Tibial nerve (tissue), 4 donors: Measurements from ENCODE around the gene INO80E. TPM values are rescaled to one million over a fixed set of nuclear protein-coding genes. Genes with fewer than 3 reads are reported as not detected.

Source experiments
- DNase-seq, 2 donors: peaks; one replicate each; pipeline ENCODE4 v3.0.0-alpha.2; 2019; ENCODE audit warnings: low spot score in 2 of 2
- H3K27ac ChIP-seq, 4 donors: fragments of 200-600 bp; sonication (generic) in 3 of 4; one replicate each; pipeline ENCODE4 v1.5.1; 2017 to 2019; ENCODE audit warnings: mild to moderate bottlenecking in 1 of 4
- H3K27me3 ChIP-seq, 2 donors: fragments of 200-600 bp; sonication (generic) in 1 of 2; one replicate each; pipeline versions ENCODE4 v1.5.1 to v1.6.0; 2017 to 2019
- H3K36me3 ChIP-seq, 3 donors: fragments of 200-600 bp; sonication (generic); one replicate each; pipeline ENCODE4 v1.5.1; 2018 to 2019
- H3K4me1 ChIP-seq, 4 donors: fragments of 200-600 bp; sonication (generic) in 3 of 4; one replicate each; pipeline ENCODE4 v1.5.1; 2017 to 2019
- H3K4me3 ChIP-seq, 4 donors: fragments of 200-600 bp; sonication (generic) in 3 of 4; one replicate each; pipeline ENCODE4 v1.5.1; 2017 to 2019; ENCODE audit warnings: mild to moderate bottlenecking in 1 of 4, moderate library complexity in 1 of 4
- H3K9me3 ChIP-seq, 4 donors: fragments of 200-600 bp; sonication (generic) in 3 of 4; one replicate each; pipeline ENCODE4 v1.5.1; 2017 to 2019
- CTCF ChIP-seq, 5 experiments: fragments of 200-600 bp in 3 of 5; fragments of 450-650 bp in 2 of 5; sonication (generic) in 3 of 5; IDR thresholded peaks; one replicate each; pipeline ENCODE4 v1.5.1; 2016 to 2019; ENCODE audit warnings: antibody characterized with exemption in 5 of 5, mild to moderate bottlenecking in 3 of 5, moderate library complexity in 2 of 5
- EP300 ChIP-seq, 2 donors: sonication (generic); formaldehyde crosslinking; IDR thresholded peaks; one replicate each; pipeline ENCODE4 v1.6.1; 2017; ENCODE audit warnings: antibody characterized with exemption in 2 of 2, mild to moderate bottlenecking in 1 of 2
- POLR2A ChIP-seq, 2 donors: fragments of 450-650 bp; IDR thresholded peaks; one replicate each; pipeline ENCODE4 v1.6.1; 2017; ENCODE audit warnings: antibody characterized with exemption in 2 of 2, mild to moderate bottlenecking in 2 of 2, moderate library complexity in 2 of 2
- WGBS, 2 donors: methylation state at CpG; one replicate each; pipeline ENCODE4 v1.1.5; 2018; 5-methylcytosine and 5-hydroxymethylcytosine counted together
- total RNA-seq, 4 donors: library from RNA; depleted of rRNA; stranded (reverse); fragments of >200 nt; gene quantifications; one replicate each; pipeline ENCODE4 v1.1.0, GENCODE V29; 2016

Gene INO80E
- total RNA-seq, 4 donors from 2014 or later: 36.6 to 60.4 (median 51.6) TPM

GRCh38 chr16:29962344-29962994, 33.6 kb upstream of the INO80E start:
- Histone ChIP-seq H3K27ac (peak overlapping the region; percentile 88 to 99 (median 96)), H3K4me3 (peak overlapping the region; percentile 77 to 93 (median 84)), H3K4me1 (peaks cover 0 to 18% (median 4%) of the 10 kb centered on the region in 4 donors), H3K27me3 (no peaks in the 10 kb centered on the region), H3K36me3 (peaks cover 0 to 19% (median 0%) of the 10 kb centered on the region in 3 donors), H3K9me3 (no peaks in the 10 kb centered on the region)
- WGBS, 2 donors: 2 to 4% methylated on average over 18 of the region's 18 CpGs
- DNase-seq: peak in 1 of 2 donors; percentile 20
- TF ChIP-seq CTCF (IDR thresholded peaks at IDR 0.05): no peak
- TF ChIP-seq POLR2A (IDR thresholded peaks at IDR 0.05): no peak
- no peak for TF ChIP-seq EP300 (IDR thresholded peaks at IDR 0.05)

GRCh38 chr16:29963021-29963743, 32.9 kb upstream of the INO80E start:
- H3K4me3 ChIP-seq: peak overlapping the region in 3 of 4 donors; percentile 77 to 93 (median 85)
- 83 to 84% methylated on average over 13 to 14 of the region's 14 CpGs for WGBS, 2 donors
- DNase-seq: no peak
- H3K9me3 ChIP-seq: no peaks in the 10 kb centered on the region
- H3K36me3 ChIP-seq: peaks cover 0 to 26% (median 0%) of the 10 kb centered on the region in 3 donors
- peaks cover 0 to 18% (median 4%) of the 10 kb centered on the region in 4 donors for H3K4me1 ChIP-seq
- peak overlapping the region in 3 of 4 donors; percentile 94 to 99 (median 98) for H3K27ac ChIP-seq
- no peaks in the 10 kb centered on the region for H3K27me3 ChIP-seq
- TF ChIP-seq CTCF (IDR thresholded peaks at IDR 0.05) (no peak), POLR2A (IDR thresholded peaks at IDR 0.05) (no peak), EP300 (IDR thresholded peaks at IDR 0.05) (no peak)

- Histone ChIP-seq H3K9me3 (no peaks in the 10 kb centered on the region), H3K27me3 (no peaks in the 10 kb centered on the region), H3K27ac (no peak overlapping the region), H3K4me3 (no peak overlapping the region), H3K4me1 (peaks cover 0 to 9% (median 0%) of the 10 kb centered on the region in 4 donors), H3K36me3 (peaks cover 0 to 62% (median 5%) of the 10 kb centered on the region in 3 donors)
- DNase-seq: no peak
- TF ChIP-seq CTCF (IDR thresholded peaks at IDR 0.05): no peak
- no peak for TF ChIP-seq POLR2A (IDR thresholded peaks at IDR 0.05)
- TF ChIP-seq EP300 (IDR thresholded peaks at IDR 0.05): no peak
- 88 to 89% methylated on average over 4 of the region's 4 CpGs for WGBS, 2 donors
Measured at GRCh38 chr16:29968205-29968604, 27.8 kb upstream of the INO80E start.

- Histone ChIP-seq H3K4me3 (no peak overlapping the region), H3K9me3 (no peaks in the 10 kb centered on the region), H3K4me1 (peaks cover 0 to 27% (median 16%) of the 10 kb centered on the region in 4 donors), H3K36me3 (peaks cover 0 to 47% (median 5%) of the 10 kb centered on the region in 3 donors), H3K27ac (no peak overlapping the region), H3K27me3 (no peaks in the 10 kb centered on the region)
- TF ChIP-seq POLR2A (IDR thresholded peaks at IDR 0.05): no peak
- WGBS, 2 donors: 83 to 87% methylated on average over 8 of the region's 8 CpGs
- DNase-seq: no peak
Measured at GRCh38 chr16:29971304-29971703, 24.7 kb upstream of the INO80E start.

- Histone ChIP-seq H3K9me3 (no peaks in the 10 kb centered on the region), H3K27ac (peak overlapping the region in 1 of 4 donors; percentile 71), H3K27me3 (no peaks in the 10 kb centered on the region), H3K4me1 (peaks cover 0 to 39% (median 21%) of the 10 kb centered on the region in 4 donors), H3K36me3 (peaks cover 0 to 44% (median 5%) of the 10 kb centered on the region in 3 donors), H3K4me3 (no peak overlapping the region)
- TF ChIP-seq EP300 (IDR thresholded peaks at IDR 0.05) (no peak), CTCF (IDR thresholded peaks at IDR 0.05) (no peak), POLR2A (IDR thresholded peaks at IDR 0.05) (no peak)
- 85 to 91% methylated on average over 1 of the region's 1 CpG for WGBS, 2 donors
- no peak for DNase-seq
Measured at GRCh38 chr16:29972500-29972899, 23.5 kb upstream of the INO80E start.
